DND-41 (cell line): ENCODE measurements around the gene XIRP2.
"Not testable (repeated sequence)": the region's sequence is repeated elsewhere in the genome, so short reads cannot be mapped to it uniquely, and the experiment has no call there.

Experiments used
- ATAC-seq: fragments of 200-7000 bp; cut with Tn5 transposase; 3 replicates; pipeline ENCODE4 v1.9.1; 2021; ENCODE audit warnings: low read depth; ENCODE audit not compliant: insufficient read depth
- DNase-seq: peaks from one replicate; pipeline ENCODE4 v3.0.0-alpha.2; 2020
- H2AFZ ChIP-seq: 2 replicates; pipeline ENCODE4 v1.6.0; 2012; ENCODE audit warnings: low read depth, low read length
- H3K27ac ChIP-seq: 2 replicates; pipeline ENCODE4 v1.5.1; 2012; ENCODE audit warnings: low read length, inconsistent platforms
- H3K27me3 ChIP-seq: fragments of 200-600 bp; sonication (generic); 2 replicates; pipeline ENCODE4 v1.6.0; 2012; ENCODE audit warnings: low read length, mild to moderate bottlenecking, inconsistent platforms; ENCODE audit not compliant: insufficient read depth, poor library complexity
- H3K36me3 ChIP-seq: 2 replicates; pipeline ENCODE4 v1.5.1; 2012; ENCODE audit warnings: low read length, inconsistent platforms; ENCODE audit not compliant: insufficient read depth
- H3K4me1 ChIP-seq: 2 replicates; pipeline ENCODE4 v1.5.1; 2012; ENCODE audit warnings: mild to moderate bottlenecking, low read length; ENCODE audit not compliant: insufficient read depth
- H3K4me2 ChIP-seq: 2 replicates; pipeline ENCODE4 v1.6.0; 2012; ENCODE audit warnings: mild to moderate bottlenecking, moderate library complexity, low read length, inconsistent platforms; ENCODE audit not compliant: insufficient read depth
- H3K4me3 ChIP-seq, 2 experiments: fragments of 200-600 bp in 1 of 2; shearing (Covaris generic) in 1 of 2; 2 replicates each; pipeline ENCODE4 v1.5.1; 2012 to 2016; ENCODE audit warnings: inconsistent platforms in 2 of 2, low read length in 2 of 2, mild to moderate bottlenecking in 2 of 2, low read depth in 1 of 2, moderate library complexity in 1 of 2
- H3K79me2 ChIP-seq: 2 replicates; pipeline ENCODE4 v1.6.0; 2012; ENCODE audit warnings: low read length, inconsistent platforms; ENCODE audit not compliant: insufficient read depth
- H3K9ac ChIP-seq: 2 replicates; pipeline ENCODE4 v1.6.0; 2012; ENCODE audit warnings: low read depth, mild to moderate bottlenecking, inconsistent platforms, low read length, moderate library complexity
- H3K9me3 ChIP-seq: 2 replicates; pipeline ENCODE4 v1.5.1; 2012; ENCODE audit warnings: low read length, moderate library complexity, mild to moderate bottlenecking, inconsistent platforms; ENCODE audit not compliant: insufficient read depth, severe bottlenecking
- H4K20me1 ChIP-seq: 2 replicates; pipeline ENCODE4 v1.6.0; 2012; ENCODE audit warnings: low read length; ENCODE audit not compliant: insufficient read depth
- CTCF ChIP-seq: IDR thresholded peaks from 2 replicates; pipeline ENCODE4 v1.5.1; 2012; ENCODE audit warnings: borderline replicate concordance, low read length, moderate library complexity, mild to moderate bottlenecking; ENCODE audit not compliant: poor library complexity, severe bottlenecking; ENCODE audit errors: extremely low read depth
- EZH2 ChIP-seq: IDR thresholded peaks from 3 replicates; pipeline ENCODE4 v1.6.1; 2012; ENCODE audit warnings: borderline replicate concordance, low read depth, mild to moderate bottlenecking, moderate library complexity, low read length, inconsistent platforms; ENCODE audit not compliant: severe bottlenecking

XIRP2 gene

GRCh38 chr2:167017021-167017420, 128.7 kb downstream of the XIRP2 start:
- TF ChIP-seq CTCF = no peak
- TF ChIP-seq EZH2 = no peak
- no peaks in the 10 kb centered on the region for H3K9me3 ChIP-seq
- H3K4me1 ChIP-seq = no peaks in the 10 kb centered on the region
- no peak for ATAC-seq
- H3K9ac ChIP-seq = no peak overlapping the region
- no peak for DNase-seq
- no peaks in the 10 kb centered on the region for H3K79me2 ChIP-seq
- no peaks in the 10 kb centered on the region for H3K36me3 ChIP-seq
- no peaks in the 10 kb centered on the region for H4K20me1 ChIP-seq
- no peak overlapping the region for H2AFZ ChIP-seq
- H3K4me3 ChIP-seq = no peak overlapping the region
- H3K27me3 ChIP-seq = no peaks in the 10 kb centered on the region
- H3K27ac ChIP-seq = no peak overlapping the region
- no peak overlapping the region for H3K4me2 ChIP-seq

GRCh38 chr2:167018590-167018989, 130.3 kb downstream of the XIRP2 start:
- no peak overlapping the region for H3K4me3 ChIP-seq
- H3K9ac ChIP-seq = no peak overlapping the region
- H3K9me3 ChIP-seq = no peaks in the 10 kb centered on the region
- no peaks in the 10 kb centered on the region for H3K79me2 ChIP-seq
- H3K27ac ChIP-seq = no peak overlapping the region
- TF ChIP-seq EZH2 = no peak
- H2AFZ ChIP-seq = no peak overlapping the region
- H3K4me1 ChIP-seq = no peaks in the 10 kb centered on the region
- no peaks in the 10 kb centered on the region for H3K27me3 ChIP-seq
- H3K36me3 ChIP-seq = no peaks in the 10 kb centered on the region
- no peak for DNase-seq
- no peak for ATAC-seq
- H3K4me2 ChIP-seq = no peak overlapping the region
- no peaks in the 10 kb centered on the region for H4K20me1 ChIP-seq

- Histone ChIP-seq H3K4me3 (no peak overlapping the region), H3K9ac (no peak overlapping the region), H3K27me3 (no peaks in the 10 kb centered on the region), H3K36me3 (no peaks in the 10 kb centered on the region), H3K79me2 (no peaks in the 10 kb centered on the region), H3K27ac (no peak overlapping the region), H4K20me1 (no peaks in the 10 kb centered on the region), H3K4me2 (no peak overlapping the region), H2AFZ (no peak overlapping the region), H3K4me1 (no peaks in the 10 kb centered on the region), H3K9me3 (no peaks in the 10 kb centered on the region)
- TF ChIP-seq CTCF = no peak
- TF ChIP-seq EZH2 = no peak
- DNase-seq (no peak), ATAC-seq (no peak)
Measured at GRCh38 chr2:167028503-167028902, 140.2 kb downstream of the XIRP2 start.

- H3K27me3 ChIP-seq = not testable (repeated sequence)
Measured at GRCh38 chr2:167034976-167035375, 146.7 kb downstream of the XIRP2 start.

More at GRCh38 chr2:167034976-167035375, 146.7 kb downstream of the XIRP2 start:
- H3K4me1 ChIP-seq, H3K9me3 ChIP-seq, DNase-seq, H3K27ac ChIP-seq, H4K20me1 ChIP-seq, H3K4me2 ChIP-seq, H3K36me3 ChIP-seq, H2AFZ ChIP-seq, H3K4me3 ChIP-seq, H3K9ac ChIP-seq, H3K79me2 ChIP-seq, ATAC-seq: not testable (repeated sequence)
